HCT116 (cell line): Measurements from ENCODE around the gene ADD2. TPM values are rescaled to one million over a fixed set of nuclear protein-coding genes. Genes with fewer than 3 reads are reported as not detected.
"Not testable (repeated sequence)": the region's sequence is repeated elsewhere in the genome, so short reads cannot be mapped to it uniquely, and the experiment has no call there.

ENCODE experiments used
- ATAC-seq: fragments of 200-7000 bp; cut with Tn5 transposase; 2 replicates; pipeline ENCODE4 v1.9.1; 2020; ENCODE audit warnings: mild to moderate bottlenecking, moderate library complexity
- BruUV-seq: library from RNA; stranded (reverse); fragments of 400-500 nt; replicated peaks from 2 replicates; lab custom pipeline; 2021; lab: Mats Ljungman, UMichigan
- CTCF ChIA-PET: fragments of 300-600 bp; sonication (Branson Sonifier 250); formaldehyde crosslinking; loops from one replicate; lab custom pipeline; 2021; ENCODE audit warnings: antibody characterized with exemption; lab: Charles Lee
- POLR2A ChIA-PET: fragments of 300-600, 350-600 bp; sonication (Branson Sonifier 250); formaldehyde crosslinking; loops from one replicate; lab custom pipeline; 2021; ENCODE audit warnings: antibody characterized with exemption; lab: Charles Lee
- RAD21 ChIA-PET, 2 experiments: fragments of 300-600 bp; sonication (Branson Sonifier 250); formaldehyde crosslinking; loops; one replicate each; lab custom pipeline; 2023; ENCODE audit warnings: low total read pairs in 2 of 2; ENCODE audit not compliant: uncharacterized antibody in 2 of 2, unreplicated experiment in 2 of 2, low non-redundant PET in 1 of 2; lab: Charles Lee
- DNase-seq: peaks from one replicate; pipeline ENCODE4 v3.0.0-alpha.2; 2010; ENCODE audit warnings: low read depth, low spot score
- H2AFZ ChIP-seq: fragments of 200-600 bp; shearing (Covaris generic), sonication (generic); 2 replicates; pipeline ENCODE4 v1.6.1; 2017; ENCODE audit warnings: low read depth, mixed run types, mixed read lengths, antibody characterized with exemption, low read length; ENCODE audit not compliant: poor library complexity, severe bottlenecking
- H3K27ac ChIP-seq: 2 replicates; pipeline ENCODE4 v1.5.1; 2012; ENCODE audit warnings: low read depth, low read length
- H3K27me3 ChIP-seq: fragments of 200-600 bp; sonication (generic); 2 replicates; pipeline ENCODE4 v1.6.1; 2016; ENCODE audit warnings: mixed run types, low read length, mixed read lengths; ENCODE audit not compliant: insufficient read depth
- H3K36me3 ChIP-seq, 2 experiments: fragments of 200-500 bp in 1 of 2; fragments of 200-600 bp in 1 of 2; sonication (Bioruptor generic) in 1 of 2; sonication (generic) in 1 of 2; 2 replicates each; pipeline versions ENCODE4 v1.5.1 to v1.6.1; 2014 to 2016; ENCODE audit warnings: low read length in 2 of 2, inconsistent platforms in 1 of 2, mixed read lengths in 1 of 2, mixed run types in 1 of 2; ENCODE audit not compliant: insufficient read depth in 2 of 2, control insufficient read depth in 1 of 2
- H3K4me1 ChIP-seq, 2 experiments: fragments of 200-600 bp in 1 of 2; sonication (generic) in 1 of 2; 2 replicates each; pipeline versions ENCODE4 v1.5.1 to v1.6.1; 2012 to 2017; ENCODE audit warnings: low read length in 2 of 2, inconsistent platforms in 1 of 2, mild to moderate bottlenecking in 1 of 2, mixed read lengths in 1 of 2, mixed run types in 1 of 2, moderate library complexity in 1 of 2; ENCODE audit not compliant: insufficient read depth in 2 of 2, control insufficient read depth in 1 of 2
- H3K4me2 ChIP-seq: fragments of 200-600 bp; sonication (generic); 2 replicates; pipeline ENCODE4 v1.6.1; 2017; ENCODE audit warnings: mixed run types, low read length, mixed read lengths
- H3K4me3 ChIP-seq, 2 experiments: fragments of 200-600 bp in 1 of 2; sonication (generic) in 1 of 2; replicated peaks in 1 of 2; 2 replicates each; pipeline ENCODE4 v1.5.1; 2011 to 2016; ENCODE audit warnings: low read length in 2 of 2, control low read depth in 1 of 2, low read depth in 1 of 2, mild to moderate bottlenecking in 1 of 2, mixed read lengths in 1 of 2, mixed run types in 1 of 2
- H3K79me2 ChIP-seq: fragments of 200-600 bp; sonication (generic); 2 replicates; pipeline ENCODE4 v1.6.1; 2017; ENCODE audit warnings: mild to moderate bottlenecking, mixed run types, low read length, moderate library complexity, mixed read lengths; ENCODE audit not compliant: insufficient read depth
- H3K9ac ChIP-seq: fragments of 200-600 bp; sonication (generic); 2 replicates; pipeline ENCODE4 v1.6.1; 2016; ENCODE audit warnings: low read length, mixed read lengths
- H3K9me2 ChIP-seq: fragments of 200-600 bp; sonication (generic), shearing (Covaris generic); 2 replicates; pipeline ENCODE4 v1.6.1; 2017; ENCODE audit warnings: mixed run types, mild to moderate bottlenecking, moderate library complexity; ENCODE audit not compliant: insufficient read depth
- H3K9me3 ChIP-seq, 2 experiments: fragments of 200-500 bp in 1 of 2; fragments of 200-600 bp in 1 of 2; sonication (Bioruptor generic) in 1 of 2; sonication (generic) in 1 of 2; 2 replicates each; pipeline ENCODE4 v1.6.1; 2014 to 2017; ENCODE audit warnings: low read length in 2 of 2, mixed read lengths in 2 of 2, inconsistent platforms in 1 of 2, low read depth in 1 of 2, mild to moderate bottlenecking in 1 of 2, mixed run types in 1 of 2, moderate library complexity in 1 of 2; ENCODE audit not compliant: control insufficient read depth in 1 of 2, insufficient read depth in 1 of 2
- H4K20me1 ChIP-seq: fragments of 200-600 bp; sonication (generic), shearing (Covaris generic); 2 replicates; pipeline ENCODE4 v1.6.1; 2017; ENCODE audit warnings: mixed run types, mild to moderate bottlenecking, moderate library complexity; ENCODE audit not compliant: insufficient read depth
- intact Hi-C: fragments of 100-400 bp; cut with micrococcal nuclease; formaldehyde crosslinking; loops from 2 replicates; pipeline ENCODE4 v1.10.0; 2022
- total RNA-seq: library from RNA; stranded (reverse); gene quantifications from one replicate; pipeline ENCODE4 v1.2.1, GENCODE V29; 2021; ENCODE audit not compliant: unreplicated experiment
- TF ChIP-seq, protein P1 (sequence below): IDR thresholded peaks from 2 replicates; pipeline ENCODE4 v1.6.1; 2012; ENCODE audit warnings: low read depth

The ADD2 gene
- total RNA-seq, 1 experiment from 2014 or later, result 0.15 TPM

DNA sequence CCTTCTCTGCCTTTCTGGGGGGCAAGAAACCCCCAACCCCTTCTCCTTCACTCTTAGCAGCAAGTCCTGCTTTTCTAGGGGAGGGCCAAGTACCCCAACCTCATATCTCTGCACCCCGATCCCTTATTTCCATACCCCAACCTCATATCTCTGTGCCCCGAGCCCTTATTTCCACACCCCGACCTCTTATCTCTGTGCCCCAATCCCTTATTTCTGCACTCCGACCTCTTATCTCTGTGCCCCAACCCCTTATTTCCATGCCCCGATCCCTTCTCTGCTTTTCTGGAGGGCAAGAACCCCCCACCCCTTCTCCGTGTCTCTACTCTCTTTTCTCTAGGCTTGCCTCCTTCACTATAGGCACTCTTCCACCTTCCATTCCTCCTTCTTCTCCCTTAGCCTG lies 146.5 kb downstream of the ADD2 start:
- H3K9me2 ChIP-seq, DNase-seq, H4K20me1 ChIP-seq, H3K4me3 ChIP-seq, H3K27ac ChIP-seq, intact Hi-C loops, CTCF ChIA-PET, RAD21 ChIA-PET, H3K4me1 ChIP-seq, H3K4me2 ChIP-seq, H3K79me2 ChIP-seq, POLR2A ChIA-PET, H2AFZ ChIP-seq, BruUV-seq, H3K9ac ChIP-seq, ATAC-seq, H3K36me3 ChIP-seq, H3K27me3 ChIP-seq, H3K9me3 ChIP-seq: not testable (repeated sequence)

DNA sequence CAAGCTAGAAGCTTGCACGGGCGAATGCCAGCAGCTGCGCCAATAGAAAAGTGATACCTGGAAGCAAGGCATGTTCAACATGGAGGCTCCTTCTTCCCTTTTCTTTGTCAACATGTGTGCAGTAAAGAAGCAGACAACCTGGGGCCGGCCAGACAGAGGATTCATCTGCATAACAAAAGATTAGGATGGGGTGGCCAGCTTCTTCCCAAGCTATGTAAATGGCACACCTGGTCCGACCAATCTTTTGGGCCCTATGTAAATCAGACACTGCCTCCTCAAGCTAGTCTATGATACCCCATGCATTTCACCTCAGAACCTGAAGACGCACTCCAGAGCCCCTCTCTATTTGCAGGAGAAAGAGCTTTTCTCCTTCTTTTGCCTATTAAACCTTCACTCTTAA lies 148.0 kb downstream of the ADD2 start:
- Histone ChIP-seq H3K4me2 (no peak overlapping the region), H4K20me1 (no peaks in the 10 kb centered on the region), H3K9me3 (no peaks in the 10 kb centered on the region), H3K9me2 (no peaks in the 10 kb centered on the region), H3K9ac (no peak overlapping the region), H2AFZ (no peak overlapping the region), H3K79me2 (no peaks in the 10 kb centered on the region), H3K36me3 (no peaks in the 10 kb centered on the region), H3K4me1 (peaks cover 0 to 2% of the 10 kb centered on the region in 2 experiments; a peak in 1 of 4 replicates), H3K27me3 (no peaks in the 10 kb centered on the region), H3K27ac (no peak overlapping the region), H3K4me3 (no peak overlapping the region)
- no TSS peak for BruUV-seq
- ATAC-seq, result no peak
- POLR2A ChIA-PET, result no interaction called here
- intact Hi-C loops, result no loop called here
- no peak for DNase-seq
- TF ChIP-seq, protein P1, sequence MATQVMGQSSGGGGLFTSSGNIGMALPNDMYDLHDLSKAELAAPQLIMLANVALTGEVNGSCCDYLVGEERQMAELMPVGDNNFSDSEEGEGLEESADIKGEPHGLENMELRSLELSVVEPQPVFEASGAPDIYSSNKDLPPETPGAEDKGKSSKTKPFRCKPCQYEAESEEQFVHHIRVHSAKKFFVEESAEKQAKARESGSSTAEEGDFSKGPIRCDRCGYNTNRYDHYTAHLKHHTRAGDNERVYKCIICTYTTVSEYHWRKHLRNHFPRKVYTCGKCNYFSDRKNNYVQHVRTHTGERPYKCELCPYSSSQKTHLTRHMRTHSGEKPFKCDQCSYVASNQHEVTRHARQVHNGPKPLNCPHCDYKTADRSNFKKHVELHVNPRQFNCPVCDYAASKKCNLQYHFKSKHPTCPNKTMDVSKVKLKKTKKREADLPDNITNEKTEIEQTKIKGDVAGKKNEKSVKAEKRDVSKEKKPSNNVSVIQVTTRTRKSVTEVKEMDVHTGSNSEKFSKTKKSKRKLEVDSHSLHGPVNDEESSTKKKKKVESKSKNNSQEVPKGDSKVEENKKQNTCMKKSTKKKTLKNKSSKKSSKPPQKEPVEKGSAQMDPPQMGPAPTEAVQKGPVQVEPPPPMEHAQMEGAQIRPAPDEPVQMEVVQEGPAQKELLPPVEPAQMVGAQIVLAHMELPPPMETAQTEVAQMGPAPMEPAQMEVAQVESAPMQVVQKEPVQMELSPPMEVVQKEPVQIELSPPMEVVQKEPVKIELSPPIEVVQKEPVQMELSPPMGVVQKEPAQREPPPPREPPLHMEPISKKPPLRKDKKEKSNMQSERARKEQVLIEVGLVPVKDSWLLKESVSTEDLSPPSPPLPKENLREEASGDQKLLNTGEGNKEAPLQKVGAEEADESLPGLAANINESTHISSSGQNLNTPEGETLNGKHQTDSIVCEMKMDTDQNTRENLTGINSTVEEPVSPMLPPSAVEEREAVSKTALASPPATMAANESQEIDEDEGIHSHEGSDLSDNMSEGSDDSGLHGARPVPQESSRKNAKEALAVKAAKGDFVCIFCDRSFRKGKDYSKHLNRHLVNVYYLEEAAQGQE, result no peak
- CTCF ChIA-PET, result interaction anchor here (0.8 to 1.2 kb wide), 2 partner anchors 19 to 316 kb away, joined by 4 read pairs; no protein-coding TSS in a partner anchor
- RAD21 ChIA-PET, result no interaction called here
